K562 (cell line): ENCODE measurements around the gene KRTCAP2. TPM values are rescaled to one million over a fixed set of nuclear protein-coding genes. Genes with fewer than 3 reads are reported as not detected.

Experiments used
- CHD2 ChIP-seq: IDR thresholded peaks from 2 replicates; pipeline ENCODE4 v1.6.1; 2011; ENCODE audit warnings: low read depth, low read length
- CHD4 ChIP-seq: fragments of 200-600 bp; sonication (generic); IDR thresholded peaks from 3 replicates; pipeline ENCODE4 v1.6.1; 2012; ENCODE audit warnings: low read depth, mild to moderate bottlenecking, mixed read lengths, low read length, inconsistent platforms; ENCODE audit not compliant: insufficient read depth, insufficient replicate concordance, poor library complexity, severe bottlenecking
- CTBP1 ChIP-seq: fragments of 450-650 bp; IDR thresholded peaks from 2 replicates; pipeline ENCODE4 v1.6.1; 2016; ENCODE audit warnings: borderline replicate concordance
- KDM1A ChIP-seq, 2 experiments: fragments of 450-650 bp; IDR thresholded peaks; 2 replicates each; pipeline ENCODE4 v1.6.1; 2016; ENCODE audit warnings: mild to moderate bottlenecking in 2 of 2
- NBN ChIP-seq: fragments of 450-650 bp; IDR thresholded peaks from 2 replicates; pipeline ENCODE4 v1.6.1; 2016; ENCODE audit warnings: low read depth, mild to moderate bottlenecking
- NCOA1 ChIP-seq: fragments of 450-650 bp; IDR thresholded peaks from 2 replicates; pipeline ENCODE4 v1.6.1; 2016; ENCODE audit warnings: low read depth
- NR2F6 ChIP-seq: fragments of 450-650 bp; formaldehyde crosslinking; IDR thresholded peaks from 2 replicates; pipeline ENCODE4 v1.4.0; 2020; ENCODE audit warnings: mild to moderate bottlenecking
- NUFIP1 ChIP-seq: fragments of 450-650 bp; IDR thresholded peaks from 2 replicates; pipeline ENCODE4 v1.6.1; 2018; ENCODE audit not compliant: partially characterized antibody
- RUNX1 ChIP-seq: sonication (generic); IDR thresholded peaks from 2 replicates; pipeline ENCODE4 v1.6.1; 2016; ENCODE audit warnings: antibody characterized with exemption, low read depth
- SP2 ChIP-seq: IDR thresholded peaks from 2 replicates; pipeline ENCODE4 v1.6.1; 2011; ENCODE audit warnings: mild to moderate bottlenecking, low read depth, low read length, moderate library complexity; ENCODE audit not compliant: poor library complexity, severe bottlenecking; ENCODE audit errors: extremely low read depth
- SREBF1 ChIP-seq: fragments of 150-350 bp; IDR thresholded peaks from 2 replicates; pipeline ENCODE4 v1.6.1; 2014; ENCODE audit warnings: antibody characterized with exemption, low read depth, low read length, borderline replicate concordance
- USF1 ChIP-seq: sonication (generic); formaldehyde crosslinking; IDR thresholded peaks from 2 replicates; pipeline ENCODE4 v1.9.0; 2022; ENCODE audit warnings: mild to moderate bottlenecking, missing genetic modification reagents
- YBX1 ChIP-seq: fragments of 450-650 bp; IDR thresholded peaks from 2 replicates; pipeline ENCODE4 v1.7.1; 2016; ENCODE audit warnings: mild to moderate bottlenecking
- ZBTB7A ChIP-seq: IDR thresholded peaks from 2 replicates; pipeline ENCODE4 v1.6.1; 2011; ENCODE audit warnings: low read depth, mild to moderate bottlenecking, low read length, moderate library complexity, borderline replicate concordance; ENCODE audit not compliant: control insufficient read depth
- ZNF133 ChIP-seq: fragments of 250-450 bp; sonication (Bioruptor Pico); IDR thresholded peaks from 2 replicates; pipeline ENCODE4 v1.4.0; 2020; ENCODE audit warnings: mild to moderate bottlenecking
- ZNF134 ChIP-seq: fragments of 250-450 bp; sonication (Bioruptor Pico); conservative IDR thresholded peaks from 2 replicates; pipeline ENCODE4 v1.4.0; 2020
- ZNF277 ChIP-seq: fragments of 250-450 bp; sonication (Bioruptor Pico); IDR thresholded peaks from 2 replicates; pipeline ENCODE4 v1.8.0; 2022; ENCODE audit warnings: inconsistent platforms, mild to moderate bottlenecking, moderate library complexity, borderline replicate concordance
- polyA plus RNA-seq, 8 experiments: library from polyadenylated mRNA; depleted of rRNA in 4 of 8; stranded (reverse) in 5 of 8; unstranded in 3 of 8; fragments of >200 nt; fragmentation: Nextera tagmentation in 2 of 8; fragmentation: Illumina TruSeq in 1 of 8; extraction: Ambion mirVana in 2 of 8; extraction: Trizol in 1 of 8; gene quantifications; 2 replicates each; pipeline versions ENCODE4 v1.2.1 to v1.2.3, GENCODE V29; 2011 to 2014; ENCODE audit warnings: inconsistent platforms in 1 of 8, missing spikeins in 1 of 8
- total RNA-seq, 7 experiments: library from RNA; depleted of rRNA in 6 of 7; stranded (reverse); fragments of >200 nt in 6 of 7; fragmentation: Illumina TruSeq in 2 of 7; extraction: Trizol in 2 of 7; gene quantifications; 2 replicates each; pipeline versions ENCODE4 v1.2.1 to v1.2.3, GENCODE V29; 2011 to 2021; ENCODE audit warnings: low replicate concordance in 1 of 7
- TF ChIP-seq, protein P1 (sequence below): fragments of 200-800 bp; sonication (Bioruptor generic); IDR thresholded peaks from 2 replicates; pipeline ENCODE4 v1.6.1; 2017; ENCODE audit warnings: missing genetic modification characterization, missing compliant biosample characterization
- TF ChIP-seq, protein P2 (sequence below): fragments of 250-450 bp; sonication (Bioruptor Pico); IDR thresholded peaks from 2 replicates; pipeline ENCODE4 v1.4.0; 2020; ENCODE audit warnings: mild to moderate bottlenecking, moderate library complexity
- TF ChIP-seq, protein P3 (sequence below), 2 experiments: fragments of 450-650 bp in 1 of 2; sonication (generic) in 1 of 2; formaldehyde crosslinking; conservative IDR thresholded peaks; 2 replicates each; pipeline versions ENCODE4 v1.4.0 to v1.8.1; 2020 to 2022; ENCODE audit warnings: mild to moderate bottlenecking in 1 of 2, missing genetic modification reagents in 1 of 2

The KRTCAP2 gene
- total and polyA plus RNA-seq, 9 of the 15 experiments (the other 6 are each of a cell fraction or from before 2014, with no cell fraction given), result 126 to 436 (median 244) TPM

- TF ChIP-seq, protein P1, sequence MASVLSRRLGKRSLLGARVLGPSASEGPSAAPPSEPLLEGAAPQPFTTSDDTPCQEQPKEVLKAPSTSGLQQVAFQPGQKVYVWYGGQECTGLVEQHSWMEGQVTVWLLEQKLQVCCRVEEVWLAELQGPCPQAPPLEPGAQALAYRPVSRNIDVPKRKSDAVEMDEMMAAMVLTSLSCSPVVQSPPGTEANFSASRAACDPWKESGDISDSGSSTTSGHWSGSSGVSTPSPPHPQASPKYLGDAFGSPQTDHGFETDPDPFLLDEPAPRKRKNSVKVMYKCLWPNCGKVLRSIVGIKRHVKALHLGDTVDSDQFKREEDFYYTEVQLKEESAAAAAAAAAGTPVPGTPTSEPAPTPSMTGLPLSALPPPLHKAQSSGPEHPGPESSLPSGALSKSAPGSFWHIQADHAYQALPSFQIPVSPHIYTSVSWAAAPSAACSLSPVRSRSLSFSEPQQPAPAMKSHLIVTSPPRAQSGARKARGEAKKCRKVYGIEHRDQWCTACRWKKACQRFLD (CRISPR knock-in tag), result no peak
- no peak for TF ChIP-seq RUNX1
- TF ChIP-seq ZNF134, result no peak
- no peak for TF ChIP-seq SREBF1
- TF ChIP-seq NBN, result peak; percentile 85
- TF ChIP-seq KDM1A (IDR thresholded peaks at IDR 0.05), result peak in 1 of 2 experiments; percentile 11; a peak in 1 of 4 replicates
- peak; percentile 54; the same call in 1 of the 2 replicates for TF ChIP-seq CHD2
- peak; percentile 89 for TF ChIP-seq ZBTB7A
- TF ChIP-seq, protein P2, sequence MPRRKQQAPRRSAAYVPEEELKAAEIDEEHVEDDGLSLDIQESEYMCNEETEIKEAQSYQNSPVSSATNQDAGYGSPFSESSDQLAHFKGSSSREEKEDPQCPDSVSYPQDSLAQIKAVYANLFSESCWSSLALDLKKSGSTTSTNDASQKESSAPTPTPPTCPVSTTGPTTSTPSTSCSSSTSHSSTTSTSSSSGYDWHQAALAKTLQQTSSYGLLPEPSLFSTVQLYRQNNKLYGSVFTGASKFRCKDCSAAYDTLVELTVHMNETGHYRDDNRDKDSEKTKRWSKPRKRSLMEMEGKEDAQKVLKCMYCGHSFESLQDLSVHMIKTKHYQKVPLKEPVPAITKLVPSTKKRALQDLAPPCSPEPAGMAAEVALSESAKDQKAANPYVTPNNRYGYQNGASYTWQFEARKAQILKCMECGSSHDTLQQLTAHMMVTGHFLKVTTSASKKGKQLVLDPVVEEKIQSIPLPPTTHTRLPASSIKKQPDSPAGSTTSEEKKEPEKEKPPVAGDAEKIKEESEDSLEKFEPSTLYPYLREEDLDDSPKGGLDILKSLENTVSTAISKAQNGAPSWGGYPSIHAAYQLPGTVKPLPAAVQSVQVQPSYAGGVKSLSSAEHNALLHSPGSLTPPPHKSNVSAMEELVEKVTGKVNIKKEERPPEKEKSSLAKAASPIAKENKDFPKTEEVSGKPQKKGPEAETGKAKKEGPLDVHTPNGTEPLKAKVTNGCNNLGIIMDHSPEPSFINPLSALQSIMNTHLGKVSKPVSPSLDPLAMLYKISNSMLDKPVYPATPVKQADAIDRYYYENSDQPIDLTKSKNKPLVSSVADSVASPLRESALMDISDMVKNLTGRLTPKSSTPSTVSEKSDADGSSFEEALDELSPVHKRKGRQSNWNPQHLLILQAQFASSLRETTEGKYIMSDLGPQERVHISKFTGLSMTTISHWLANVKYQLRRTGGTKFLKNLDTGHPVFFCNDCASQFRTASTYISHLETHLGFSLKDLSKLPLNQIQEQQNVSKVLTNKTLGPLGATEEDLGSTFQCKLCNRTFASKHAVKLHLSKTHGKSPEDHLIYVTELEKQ, result no peak
- TF ChIP-seq NUFIP1, result no peak
- peak; percentile 21; the same call in 1 of the 2 replicates for TF ChIP-seq NCOA1
- no peak for TF ChIP-seq NR2F6 (CRISPR knock-in tag)
- TF ChIP-seq ZNF277 (CRISPR knock-in tag), result no peak
- TF ChIP-seq, protein P3, sequence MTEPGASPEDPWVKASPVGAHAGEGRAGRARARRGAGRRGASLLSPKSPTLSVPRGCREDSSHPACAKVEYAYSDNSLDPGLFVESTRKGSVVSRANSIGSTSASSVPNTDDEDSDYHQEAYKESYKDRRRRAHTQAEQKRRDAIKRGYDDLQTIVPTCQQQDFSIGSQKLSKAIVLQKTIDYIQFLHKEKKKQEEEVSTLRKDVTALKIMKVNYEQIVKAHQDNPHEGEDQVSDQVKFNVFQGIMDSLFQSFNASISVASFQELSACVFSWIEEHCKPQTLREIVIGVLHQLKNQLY (CRISPR knock-in tag; conservative IDR thresholded peaks at IDR 0.05), result no peak
- TF ChIP-seq YBX1, result no peak
- no peak for TF ChIP-seq ZNF133 (CRISPR knock-in tag)
- no peak for TF ChIP-seq SP2
- no peak for TF ChIP-seq USF1 (CRISPR knock-in tag)
- TF ChIP-seq CHD4, result no peak
- TF ChIP-seq CTBP1, result peak; percentile 94
These were observed 20.3 kb upstream of the KRTCAP2 start (continued) for GRCh38 chr1:155193275-155193990.
